Esophagus squamous epithelium (tissue), 4 donors: ENCODE measurements around the gene CCDC7.

Experiments
- CTCF ChIP-seq, 6 experiments: fragments of 450-650 bp in 4 of 6; fragments of 200-600 bp in 2 of 6; sonication (generic) in 2 of 6; IDR thresholded peaks; one replicate each; pipeline ENCODE4 v1.5.1; 2016 to 2019; ENCODE audit warnings: antibody characterized with exemption in 6 of 6, mild to moderate bottlenecking in 4 of 6, moderate library complexity in 4 of 6
- POLR2A ChIP-seq, 4 donors: fragments of 450-650 bp; IDR thresholded peaks; one replicate each; pipeline ENCODE4 v1.6.1; 2017; ENCODE audit warnings: antibody characterized with exemption in 4 of 4, mild to moderate bottlenecking in 4 of 4, moderate library complexity in 3 of 4

GRCh38 chr10:32786968-32787367, 341.0 kb downstream of the CCDC7 start:
- TF ChIP-seq CTCF (IDR thresholded peaks at IDR 0.05) (no peak), POLR2A (IDR thresholded peaks at IDR 0.05) (no peak)
